Stimulated activated naive B cell treated with anti-CD40 and anti-IgM and Interleukin-4, amounts not matched to agents 10 μg/mL and 1 μg/mL and 100 μg/mL, for 72 hours (primary cell): ENCODE measurements around the gene SLX9.
A peak's percentile ranks its signal among the peaks of the same experiment; 100 is the strongest.
"Not testable (repeated sequence)": the region's sequence is repeated elsewhere in the genome, so short reads cannot be mapped to it uniquely, and the experiment has no call there.

Experiments used
- ATAC-seq, 2 donors: fragments of 150-1000 bp; cut with Tn5 transposase; replicated peaks; 2 replicates each; pipeline ENCODE4 v1.10.0; 2021; ENCODE audit warnings: moderate library complexity in 1 of 2
- DNase-seq: peaks from one replicate; pipeline ENCODE4 v3.0.0; 2021
- H3K27ac Mint-ChIP-seq: one replicate; pipeline ENCODE4 v1.8.0; 2022; ENCODE audit warnings: mild to moderate bottlenecking, mixed read lengths
- H3K27me3 Mint-ChIP-seq, 2 donors: one replicate each; pipeline ENCODE4 v1.8.0; 2022; ENCODE audit warnings: mixed read lengths in 2 of 2
- H3K36me3 Mint-ChIP-seq, 2 donors: one replicate each; pipeline ENCODE4 v1.8.0; 2022; ENCODE audit warnings: mixed read lengths in 2 of 2, mild to moderate bottlenecking in 1 of 2
- H3K4me1 Mint-ChIP-seq, 2 donors: one replicate each; pipeline ENCODE4 v1.8.0; 2022; ENCODE audit warnings: mixed read lengths in 2 of 2, mild to moderate bottlenecking in 1 of 2
- H3K4me3 Mint-ChIP-seq, 2 donors: one replicate each; pipeline ENCODE4 v1.8.0; 2022; ENCODE audit warnings: mild to moderate bottlenecking in 2 of 2, mixed read lengths in 2 of 2, moderate library complexity in 1 of 2
- H3K9me3 Mint-ChIP-seq, 2 donors: one replicate each; pipeline ENCODE4 v1.8.0; 2022; ENCODE audit warnings: mixed read lengths in 2 of 2, mild to moderate bottlenecking in 1 of 2

Gene SLX9

GRCh38 chr21:45017039-45017960 lies 77.5 kb downstream of the SLX9 start:
- Mint-ChIP-seq H3K4me1 (peaks cover 13 to 32% of the 10 kb centered on the region in 2 donors), H3K27me3 (peaks cover 44 to 52% of the 10 kb centered on the region in 2 donors), H3K4me3 (peak overlapping the region; percentile 82 to 87), H3K36me3 (no peaks in the 10 kb centered on the region), H3K9me3 (peaks cover 0 to 2% of the 10 kb centered on the region in 2 donors), H3K27ac (peak overlapping the region; percentile 82)
- DNase-seq = no peak
- ATAC-seq = no peak

DNA sequence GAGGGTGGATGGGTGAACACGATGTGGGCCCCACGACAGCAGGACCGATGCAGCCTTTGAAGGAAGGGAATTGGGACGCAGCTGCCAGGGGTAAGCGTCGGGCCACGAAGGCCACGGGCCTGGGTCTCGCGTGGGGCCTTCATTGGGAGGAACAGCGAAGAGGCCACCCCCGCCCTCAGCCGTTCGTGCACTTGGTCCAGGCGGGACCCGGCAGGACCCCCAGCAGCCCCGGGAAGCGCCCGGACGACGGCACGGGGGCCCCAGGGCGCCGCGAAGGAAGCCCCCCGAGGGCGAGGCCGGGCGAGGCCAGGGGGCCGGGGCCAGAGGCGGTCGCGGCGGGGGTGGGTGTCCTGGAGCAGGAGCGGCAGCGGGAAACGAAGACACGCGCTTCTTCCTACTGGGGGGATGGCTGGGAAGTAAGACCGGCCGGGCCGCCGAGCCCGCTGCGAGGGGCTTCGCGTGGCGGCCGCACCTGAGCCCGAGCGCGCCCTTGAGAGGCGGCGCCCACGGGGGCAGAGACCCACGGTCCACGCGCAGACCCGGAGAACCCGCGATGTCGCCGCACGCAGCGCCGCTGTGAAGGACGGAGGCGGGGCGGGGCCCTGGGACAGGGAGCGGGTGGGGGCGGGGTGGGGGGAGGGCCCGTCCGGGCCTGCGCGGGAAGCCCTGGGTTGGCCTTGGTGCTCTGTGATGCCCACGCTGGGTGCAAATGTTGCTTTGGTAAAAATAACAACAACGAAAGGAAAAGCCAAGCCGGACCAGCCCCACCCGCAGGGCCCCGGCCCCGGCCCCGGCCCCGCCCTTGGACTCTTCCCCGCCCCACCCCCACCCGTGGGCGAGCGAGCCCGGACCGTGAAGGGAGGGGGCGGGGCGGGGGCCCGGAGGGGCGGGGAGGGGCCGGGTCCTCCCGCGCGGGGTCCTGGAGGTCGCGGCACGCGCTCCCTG lies 78.6 kb downstream of the SLX9 start:
- Mint-ChIP-seq H3K27me3 (peaks cover 37 to 43% of the 10 kb centered on the region in 2 donors), H3K36me3 (peaks cover under 1% of the 10 kb centered on the region in 2 donors), H3K4me3 (peak overlapping the region; percentile 82 to 87), H3K27ac (peak overlapping the region; percentile 70), H3K4me1 (peaks cover 9 to 23% of the 10 kb centered on the region in 2 donors), H3K9me3 (peaks cover under 1 to 2% of the 10 kb centered on the region in 2 donors)
- DNase-seq (no peak), ATAC-seq (peak; percentile 33 to 50)

DNA sequence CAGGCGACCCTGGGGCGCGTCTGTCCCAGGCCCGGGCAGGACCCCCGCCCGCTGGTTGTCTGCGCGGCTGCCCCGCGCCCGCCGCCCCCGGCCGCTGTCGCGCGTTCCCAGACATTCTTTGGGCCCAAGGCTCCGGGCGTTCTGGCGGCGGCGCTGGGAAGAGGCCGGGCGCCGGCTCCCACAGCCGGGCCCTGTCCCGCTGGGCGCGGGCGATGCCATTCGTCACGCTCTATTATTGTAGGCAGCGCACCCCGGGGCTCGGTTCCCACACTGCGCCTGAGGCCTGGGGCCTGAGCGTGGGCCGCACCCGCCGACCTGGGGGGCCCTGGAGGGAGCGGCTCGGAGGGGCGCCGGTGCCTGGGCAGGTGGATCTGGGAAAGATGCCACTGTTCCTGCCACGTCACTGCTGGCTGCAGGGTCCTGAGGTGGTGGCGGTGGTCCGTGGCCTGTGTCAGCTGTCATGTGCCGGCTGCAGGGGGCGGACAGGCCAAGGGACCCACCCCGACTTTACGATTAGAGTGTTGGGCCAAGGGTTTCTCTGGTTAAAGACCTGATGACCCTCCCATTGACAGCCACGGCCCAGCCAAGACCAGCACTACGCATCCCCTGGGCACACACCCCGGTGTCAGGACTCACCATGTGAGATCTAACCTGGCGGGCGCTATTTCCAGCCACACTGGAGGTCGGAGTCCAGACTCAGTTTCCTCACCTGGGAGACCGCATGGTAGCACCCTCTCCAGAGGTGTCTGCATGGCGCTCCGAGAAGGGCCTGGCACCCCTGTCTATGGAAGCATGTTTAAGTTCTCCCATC lies 79.5 kb downstream of the SLX9 start:
- H3K27me3 Mint-ChIP-seq = peaks cover 38 to 40% of the 10 kb centered on the region in 2 donors
- no peak overlapping the region for H3K27ac Mint-ChIP-seq

GRCh38 chr21:45019887-45020537 lies 80.2 kb downstream of the SLX9 start:
- Mint-ChIP-seq H3K4me1 (peaks cover 5 to 12% of the 10 kb centered on the region in 2 donors), H3K27ac (no peak overlapping the region), H3K27me3 (peaks cover 36% of the 10 kb centered on the region in 2 donors), H3K9me3 (peaks cover 9% of the 10 kb centered on the region in 2 donors), H3K36me3 (peaks cover 4 to 11% of the 10 kb centered on the region in 2 donors), H3K4me3 (peak overlapping the region; percentile 39 to 48)
- ATAC-seq = no peak
- DNase-seq = no peak

More for the DNA sequence above, 79.5 kb downstream of the SLX9 start:
- peaks cover 4 to 6% of the 10 kb centered on the region in 2 donors for H3K36me3 Mint-ChIP-seq
- DNase-seq (no peak), ATAC-seq (peak; percentile 20 to 33)
- peaks cover 6% of the 10 kb centered on the region in 2 donors for H3K9me3 Mint-ChIP-seq
- H3K4me3 Mint-ChIP-seq = peak overlapping the region; percentile 39 to 48
- peaks cover 6 to 18% of the 10 kb centered on the region in 2 donors for H3K4me1 Mint-ChIP-seq

DNA sequence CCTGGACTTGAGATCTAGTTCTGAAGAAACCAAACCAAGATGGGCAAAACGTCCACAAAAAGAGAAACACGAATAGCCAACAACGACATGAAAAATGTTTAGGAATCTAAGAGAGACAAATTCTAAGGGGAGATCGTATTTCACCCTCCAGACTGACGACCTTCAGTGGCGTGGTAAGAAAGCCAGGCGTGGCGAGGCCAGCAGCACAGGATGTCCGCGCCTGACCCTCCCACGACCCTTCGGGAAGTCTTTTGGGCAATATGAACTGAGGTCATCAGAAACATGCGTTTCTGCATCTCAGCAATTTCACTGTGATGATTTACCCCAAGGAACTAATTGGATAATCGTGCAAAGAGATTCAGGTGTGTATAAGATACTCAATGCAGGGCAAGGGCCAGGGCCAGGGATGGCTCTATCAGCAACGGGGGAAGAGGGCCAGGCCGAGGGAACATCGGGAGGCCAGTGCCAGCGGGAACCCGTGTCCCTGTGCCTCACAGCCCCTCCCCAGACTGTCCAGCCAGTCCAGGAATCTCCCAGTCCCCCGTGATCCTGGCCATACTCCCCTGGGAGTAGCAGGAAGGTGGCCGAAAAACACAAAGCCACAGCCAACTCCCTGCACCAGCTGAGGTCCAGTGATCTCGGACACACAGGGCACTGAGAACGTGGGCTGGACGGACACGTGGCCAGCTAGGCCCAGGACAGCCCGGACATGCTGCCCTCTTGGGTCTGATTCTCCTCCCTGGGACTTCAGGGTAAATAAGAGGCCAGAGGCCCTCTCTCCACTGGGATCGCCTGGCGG lies 81.0 kb downstream of the SLX9 start:
- Mint-ChIP-seq H3K4me1 (peaks cover 5 to 10% of the 10 kb centered on the region in 2 donors), H3K9me3 (peaks cover 9% of the 10 kb centered on the region in 2 donors), H3K4me3 (no peak overlapping the region), H3K27me3 (peaks cover 28 to 29% of the 10 kb centered on the region in 2 donors), H3K27ac (no peak overlapping the region), H3K36me3 (peaks cover 4 to 13% of the 10 kb centered on the region in 2 donors)
- no peak for ATAC-seq
- no peak for DNase-seq

DNA sequence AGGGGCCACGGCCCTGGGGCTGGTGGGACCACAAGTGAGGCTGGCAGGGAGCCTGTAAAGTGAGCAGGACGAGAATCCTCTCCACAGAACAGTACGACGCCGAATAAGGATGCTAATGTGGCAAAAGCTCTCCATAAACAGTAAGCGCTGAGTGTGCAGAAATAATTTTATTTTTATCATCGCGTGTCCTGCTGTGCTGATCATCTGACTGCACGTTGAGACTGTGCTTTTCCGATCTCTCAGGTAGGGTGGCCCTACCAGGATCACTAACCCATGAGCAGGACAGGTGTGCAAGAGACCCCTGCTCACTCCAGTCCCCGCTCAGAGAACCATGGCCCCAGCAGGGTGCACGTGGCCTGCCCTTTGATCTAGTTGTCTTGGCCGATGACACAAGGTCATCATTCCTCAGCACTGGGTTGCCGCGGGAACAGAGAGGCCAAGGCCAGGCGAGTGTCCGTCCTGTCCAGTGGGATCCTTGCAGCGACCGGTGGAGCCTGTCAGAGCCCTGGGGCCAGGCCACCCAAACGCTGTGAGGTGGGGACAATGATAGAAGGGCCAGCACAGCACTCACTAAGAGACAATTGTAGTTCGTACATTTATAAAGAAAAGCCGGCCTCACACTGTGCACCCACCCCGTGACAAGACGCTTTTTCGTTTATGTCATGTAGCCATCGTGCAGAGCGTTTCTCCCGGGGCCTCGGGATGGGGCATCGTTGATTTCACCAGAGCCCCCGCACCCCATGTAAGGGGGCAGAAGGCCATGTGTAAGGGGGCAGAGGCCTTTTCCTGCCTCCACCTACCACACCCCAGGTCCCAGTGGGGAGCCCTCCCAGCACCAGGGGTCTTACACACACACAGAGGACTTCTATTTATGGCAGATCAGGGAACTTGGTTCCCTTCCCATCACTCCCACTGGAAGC lies 81.9 kb downstream of the SLX9 start:
- DNase-seq = no peak
- Mint-ChIP-seq H3K4me1 (peaks cover 5 to 10% of the 10 kb centered on the region in 2 donors), H3K27me3 (peaks cover 20 to 27% of the 10 kb centered on the region in 2 donors), H3K4me3 (no peak overlapping the region), H3K27ac (no peak overlapping the region), H3K9me3 (peaks cover 9% of the 10 kb centered on the region in 2 donors), H3K36me3 (peaks cover 4 to 13% of the 10 kb centered on the region in 2 donors)
- no peak for ATAC-seq

- H3K36me3 Mint-ChIP-seq = peaks cover 4 to 13% of the 10 kb centered on the region in 2 donors
- no peak for ATAC-seq
- peaks cover 9% of the 10 kb centered on the region in 2 donors for H3K9me3 Mint-ChIP-seq
- H3K27me3 Mint-ChIP-seq = peaks cover 15 to 29% of the 10 kb centered on the region in 2 donors
- DNase-seq = no peak
- H3K4me3 Mint-ChIP-seq = no peak overlapping the region
- no peak overlapping the region for H3K27ac Mint-ChIP-seq
- peaks cover 5 to 9% of the 10 kb centered on the region in 2 donors for H3K4me1 Mint-ChIP-seq
Observed at GRCh38 chr21:45022348-45022675, 82.5 kb downstream of the SLX9 start.

- Mint-ChIP-seq H3K9me3 (peaks cover 9% of the 10 kb centered on the region in 2 donors), H3K4me3 (no peak overlapping the region), H3K4me1 (peaks cover 2 to 4% of the 10 kb centered on the region in 2 donors), H3K27me3 (peaks cover 11 to 25% of the 10 kb centered on the region in 2 donors), H3K36me3 (peaks cover 4 to 13% of the 10 kb centered on the region in 2 donors), H3K27ac (no peak overlapping the region)
- DNase-seq (no peak), ATAC-seq (no peak)
Observed at GRCh38 chr21:45022736-45023135, 82.9 kb downstream of the SLX9 start.

DNA sequence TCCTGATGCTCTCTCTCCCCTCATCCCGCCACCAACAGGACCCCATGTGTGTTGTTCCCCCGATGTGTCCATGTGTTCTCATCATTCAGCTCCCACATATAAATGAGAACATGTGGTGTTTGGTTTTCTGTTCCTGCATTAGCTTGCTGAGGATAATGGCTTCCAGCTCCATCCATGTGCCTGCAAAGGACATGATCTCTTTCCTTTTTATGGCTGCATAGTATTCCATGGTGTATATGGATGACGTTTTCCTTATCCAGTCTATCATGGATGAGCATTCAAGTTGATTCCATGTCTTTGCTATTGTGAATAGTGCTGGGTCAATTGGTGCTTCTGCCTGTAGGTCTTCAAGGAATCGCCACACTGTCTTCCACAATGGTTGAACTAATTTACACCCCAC lies 84.7 kb downstream of the SLX9 start:
- not testable (repeated sequence) for H3K27ac Mint-ChIP-seq

GRCh38 chr21:45026066-45026745 lies 86.4 kb downstream of the SLX9 start:
- DNase-seq = no peak
- H3K4me3 Mint-ChIP-seq = no peak overlapping the region
- ATAC-seq = no peak
- H3K9me3 Mint-ChIP-seq = peaks cover 9% of the 10 kb centered on the region in 2 donors
- no peak overlapping the region for H3K27ac Mint-ChIP-seq
- peaks cover 5 to 8% of the 10 kb centered on the region in 2 donors for H3K4me1 Mint-ChIP-seq
- peaks cover 11 to 17% of the 10 kb centered on the region in 2 donors for H3K27me3 Mint-ChIP-seq
- H3K36me3 Mint-ChIP-seq = peaks cover 4 to 13% of the 10 kb centered on the region in 2 donors

More for the DNA sequence above, 84.7 kb downstream of the SLX9 start:
- not testable (repeated sequence) for DNase-seq, H3K4me1 Mint-ChIP-seq, H3K9me3 Mint-ChIP-seq, ATAC-seq, H3K4me3 Mint-ChIP-seq
- H3K36me3 Mint-ChIP-seq = peaks cover 4 to 13% of the 10 kb centered on the region in 2 donors
- peaks cover 5 to 17% of the 10 kb centered on the region in 2 donors for H3K27me3 Mint-ChIP-seq
